NCI-H146 (cell line): ENCODE measurements around the gene PTPRO.
A peak's percentile ranks its signal among the peaks of the same experiment; 100 is the strongest.

ENCODE experiments used
- DNase-seq: peaks from one replicate; lab custom pipeline; 2025; lab: John Stamatoyannopoulos, UW

PTPRO gene

DNA sequence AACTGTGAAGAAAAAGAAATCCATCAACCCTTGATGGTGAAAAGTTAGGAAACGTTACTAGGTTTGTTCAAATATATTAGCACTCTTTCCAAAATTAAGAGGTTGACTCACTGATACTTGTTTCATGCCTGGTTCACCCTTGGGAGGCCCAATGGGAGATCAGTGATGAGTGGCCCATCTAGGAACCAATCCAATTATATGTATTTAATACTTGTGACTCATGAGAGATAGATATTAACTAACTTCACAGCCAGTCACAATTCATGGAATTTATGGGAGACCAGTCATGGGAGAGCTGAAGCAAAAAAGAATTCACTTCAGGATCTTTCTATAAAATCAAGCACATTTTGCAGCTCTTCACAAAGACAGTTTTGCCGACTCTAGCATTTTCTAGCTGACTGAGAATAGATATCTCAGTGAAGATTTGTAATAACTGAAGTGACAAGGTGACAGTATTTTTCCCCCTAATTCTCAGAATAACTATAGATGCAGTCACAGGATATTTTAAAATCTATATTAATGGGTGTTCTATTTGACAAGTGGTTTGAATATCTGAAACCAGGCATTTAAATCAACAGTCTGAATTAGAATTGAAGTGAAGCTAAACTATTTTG, 236.7 kb downstream of the PTPRO start:
- DNase-seq = no peak

DNA sequence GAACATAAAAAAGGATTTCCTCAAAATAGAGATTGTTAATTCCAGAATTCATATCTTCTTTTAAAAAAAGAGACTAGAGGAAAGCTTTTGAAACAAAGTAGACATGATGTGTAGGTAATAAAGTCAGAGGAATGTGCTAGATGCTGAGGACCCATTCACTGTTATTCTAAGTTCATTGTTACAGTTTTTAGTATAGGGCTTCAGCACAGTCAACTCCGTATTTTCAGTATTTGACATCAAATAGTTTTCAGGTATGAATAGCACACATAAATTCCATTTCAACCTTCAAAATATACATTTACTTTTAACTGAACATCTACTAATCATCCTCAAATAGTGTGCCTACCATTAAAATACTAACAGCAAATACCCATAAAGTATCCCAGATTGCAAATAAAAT, 239.1 kb downstream of the PTPRO start:
- DNase-seq = no peak

DNA sequence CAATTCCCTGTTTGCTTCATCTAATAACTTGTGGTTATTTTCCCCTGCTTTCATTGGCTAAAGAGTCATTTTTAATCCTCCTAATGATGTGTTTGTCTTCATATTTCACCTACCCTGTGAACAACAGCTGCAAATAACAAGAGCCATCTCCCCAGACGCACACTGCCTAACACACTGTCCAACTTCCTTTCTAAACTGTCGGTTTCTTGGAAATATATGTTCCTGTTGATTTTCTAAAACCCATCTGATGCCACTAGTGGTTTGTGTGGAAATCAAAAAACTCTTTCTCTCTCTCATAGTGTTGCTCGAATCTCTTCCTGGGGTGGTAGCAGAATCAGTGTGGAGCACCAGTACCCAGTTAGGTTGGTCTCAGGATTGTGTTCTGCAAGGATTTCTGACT, 240.0 kb downstream of the PTPRO start:
- no peak for DNase-seq

DNA sequence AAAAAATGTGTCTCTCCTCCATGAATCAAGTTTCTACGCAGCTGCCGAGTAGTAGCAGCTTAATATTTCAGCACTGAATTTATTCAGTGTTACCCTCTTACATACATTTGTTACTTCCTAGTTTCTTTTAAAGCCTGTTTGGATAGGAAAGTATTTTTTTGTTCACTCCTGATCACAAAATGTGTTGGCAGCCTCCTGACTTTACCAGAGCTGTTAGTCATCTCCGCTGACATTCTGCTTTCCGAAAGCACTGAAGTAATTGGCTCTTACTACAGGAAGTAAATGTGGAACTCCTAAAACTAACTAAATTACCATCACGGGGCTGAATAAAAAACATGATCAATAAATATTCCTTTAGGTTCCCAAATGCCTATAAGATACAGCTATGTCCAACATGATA, 241.4 kb downstream of the PTPRO start:
- DNase-seq = no peak

DNA sequence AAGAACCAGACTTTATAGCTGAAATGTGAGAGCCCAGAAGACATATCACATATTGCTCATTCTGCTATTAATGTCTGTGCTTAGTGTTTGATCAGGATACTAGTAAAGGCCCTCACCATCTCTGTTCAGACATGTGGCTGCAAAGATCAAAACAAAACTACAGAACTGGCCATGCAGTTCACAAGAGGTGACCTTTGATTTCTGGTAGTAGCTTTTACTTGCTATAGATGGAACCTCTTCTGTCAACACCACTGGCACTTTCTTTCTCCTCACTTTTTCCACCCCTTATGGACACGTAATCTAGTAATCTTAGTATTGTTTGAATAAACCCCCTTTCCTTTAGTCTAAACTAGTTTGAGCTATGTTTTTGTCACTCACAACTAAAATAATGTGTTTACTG, 252.0 kb downstream of the PTPRO start:
- DNase-seq = no peak

DNA sequence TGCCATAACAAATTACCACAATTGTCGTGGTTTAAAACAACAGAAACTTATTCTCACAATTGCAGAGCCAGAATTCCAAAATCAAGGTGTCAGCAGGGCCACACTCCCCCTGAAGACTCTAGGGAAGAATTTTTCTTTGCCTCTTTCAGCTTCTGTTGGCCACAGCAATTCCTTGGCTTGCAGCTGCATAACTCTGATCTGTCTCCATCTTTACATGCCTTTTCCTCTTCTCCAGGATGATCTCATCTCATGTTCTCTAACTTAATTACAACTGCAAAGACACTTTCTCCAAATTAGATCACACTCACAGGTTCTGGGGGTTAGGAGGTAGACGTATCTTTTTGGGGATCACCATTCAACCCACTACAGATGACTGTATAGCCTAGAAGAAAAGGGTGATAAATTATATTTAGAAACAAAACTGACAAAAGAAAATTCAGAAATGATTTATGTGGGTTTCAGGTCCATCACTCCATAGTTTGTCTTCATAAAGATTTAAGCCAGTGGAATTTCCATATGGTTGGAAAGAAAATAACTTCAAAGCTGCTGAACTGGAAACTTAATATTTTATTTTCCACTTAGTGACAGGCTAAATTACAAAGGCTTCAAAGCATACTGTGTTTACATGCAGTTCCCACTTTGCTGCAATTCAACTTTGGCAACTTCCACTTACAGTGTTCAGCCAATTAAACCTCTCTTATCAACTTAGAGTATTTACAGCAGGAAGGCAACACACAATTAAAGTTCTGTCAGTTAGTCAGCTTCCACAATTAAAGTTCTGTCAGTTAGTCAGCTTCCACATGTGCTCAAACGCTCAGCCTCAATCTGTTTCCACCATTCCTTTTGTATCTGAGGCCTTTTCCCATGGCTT, 253.6 kb downstream of the PTPRO start:
- DNase-seq = no peak

DNA sequence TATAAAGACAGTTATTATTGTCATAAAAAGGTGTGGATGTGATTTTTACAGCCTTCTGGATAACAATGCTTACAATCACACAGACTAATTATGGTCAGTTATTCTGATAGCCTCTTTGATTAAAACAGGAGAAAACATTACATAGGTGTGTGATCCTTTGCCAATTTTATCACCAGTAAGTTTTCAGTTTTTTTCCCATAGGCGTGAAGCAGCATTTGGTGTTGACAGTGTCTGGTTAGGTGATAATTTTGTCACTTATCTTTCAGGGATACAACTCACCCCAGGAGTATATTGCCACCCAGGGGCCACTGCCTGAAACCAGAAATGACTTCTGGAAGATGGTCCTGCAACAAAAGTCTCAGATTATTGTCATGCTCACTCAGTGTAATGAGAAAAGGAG, 258.1 kb downstream of the PTPRO start:
- peak; percentile 43 for DNase-seq

DNA sequence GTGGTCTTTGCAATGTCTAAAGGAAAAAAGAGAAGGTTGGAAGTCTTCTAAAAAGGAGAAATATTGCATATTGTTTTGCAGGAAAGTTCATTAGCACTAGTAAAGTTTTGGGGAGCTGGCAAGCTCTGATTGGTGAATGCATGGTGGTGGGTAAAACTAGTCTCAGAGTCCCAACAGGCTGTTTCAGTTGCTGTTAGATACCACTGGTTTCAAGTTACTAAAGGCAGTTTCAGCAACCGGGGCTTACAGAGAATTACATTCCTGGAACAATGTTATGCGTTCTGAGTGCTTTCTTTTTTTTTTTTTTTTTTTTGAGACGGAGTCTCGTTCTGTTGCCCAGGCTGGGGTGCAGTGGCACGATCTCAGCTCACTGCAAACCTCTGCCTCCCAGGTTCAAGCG, 258.7 kb downstream of the PTPRO start:
- DNase-seq = no peak

DNA sequence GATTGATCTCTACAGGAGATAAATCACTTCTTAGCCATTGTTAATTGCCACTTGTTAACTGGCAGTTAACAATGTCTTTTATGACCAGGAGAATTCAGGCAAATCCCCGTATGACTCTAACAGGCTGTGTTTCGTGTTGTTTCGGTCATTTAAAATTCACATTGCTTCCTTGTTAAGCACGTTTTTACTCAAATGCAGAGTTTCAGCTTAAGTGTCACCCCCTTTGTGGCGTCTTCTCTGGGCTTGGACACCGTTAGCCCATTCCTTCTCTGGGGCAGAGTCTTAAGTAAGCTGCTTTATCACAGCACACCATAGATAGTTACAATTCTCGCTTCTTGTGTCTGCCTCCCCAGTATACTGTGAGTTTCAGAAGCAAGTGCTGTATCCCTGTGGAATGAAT, 261.5 kb downstream of the PTPRO start:
- no peak for DNase-seq

DNA sequence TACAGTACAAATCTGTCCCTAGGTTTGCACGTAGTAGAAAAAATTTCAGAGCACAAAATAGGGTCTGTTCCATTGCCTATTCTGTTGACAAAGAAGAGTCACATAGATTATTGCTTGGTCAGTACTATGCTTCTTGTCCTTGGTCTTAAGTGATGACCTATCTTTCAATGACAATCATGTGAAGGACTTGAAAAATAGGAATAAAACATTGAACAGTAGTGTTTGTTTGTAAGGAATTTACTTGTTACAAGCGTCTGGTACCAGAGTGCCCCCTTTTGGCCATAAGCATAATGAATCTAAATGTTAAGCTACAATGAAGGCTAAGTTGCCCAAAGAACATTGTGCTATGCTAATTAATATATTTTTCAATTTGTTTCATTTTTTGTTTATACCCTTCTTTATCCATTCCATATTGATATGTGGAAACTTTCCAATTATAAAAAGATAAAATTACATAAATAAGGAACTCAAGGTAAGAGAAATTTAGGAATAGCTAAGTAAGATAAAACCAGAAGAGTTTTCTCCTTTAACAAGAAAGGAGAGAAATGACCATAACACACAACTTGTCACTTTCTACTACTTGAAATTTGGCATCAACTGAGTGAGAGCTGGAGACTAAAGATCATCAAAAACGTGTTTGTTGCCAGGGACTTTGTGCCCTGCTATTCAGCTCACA, 262.2 kb downstream of the PTPRO start:
- peak; percentile 33 for DNase-seq

DNA sequence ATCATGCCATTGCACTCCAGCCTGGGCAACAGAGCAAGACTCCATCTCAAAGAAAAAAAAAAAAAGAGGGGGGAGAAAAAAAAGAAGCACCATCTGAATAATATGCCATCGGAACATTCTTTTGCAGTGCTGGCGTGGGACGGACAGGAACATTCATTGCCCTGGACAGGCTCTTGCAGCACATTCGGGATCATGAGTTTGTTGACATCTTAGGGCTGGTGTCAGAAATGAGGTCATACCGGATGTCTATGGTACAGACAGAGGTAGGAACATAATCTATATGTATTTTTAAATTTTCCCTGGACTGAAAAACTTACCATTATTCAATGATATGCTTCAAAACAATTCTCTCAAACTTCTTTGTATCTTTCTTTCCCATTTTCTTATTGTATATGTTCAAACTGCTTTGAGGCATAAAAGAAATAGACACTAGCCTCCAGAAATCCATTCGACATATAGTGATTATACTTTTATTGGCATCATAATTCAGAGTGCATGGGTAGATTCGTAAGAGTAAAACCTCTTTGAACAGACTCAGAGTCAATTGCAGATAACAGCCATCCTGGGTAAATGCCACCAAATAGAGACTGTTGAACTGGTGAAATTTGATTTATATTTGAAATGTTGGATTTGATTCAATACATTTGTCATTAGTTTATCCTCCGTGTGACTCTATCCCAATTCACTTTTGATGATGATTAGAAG, 267.2 kb downstream of the PTPRO start:
- no peak for DNase-seq

DNA sequence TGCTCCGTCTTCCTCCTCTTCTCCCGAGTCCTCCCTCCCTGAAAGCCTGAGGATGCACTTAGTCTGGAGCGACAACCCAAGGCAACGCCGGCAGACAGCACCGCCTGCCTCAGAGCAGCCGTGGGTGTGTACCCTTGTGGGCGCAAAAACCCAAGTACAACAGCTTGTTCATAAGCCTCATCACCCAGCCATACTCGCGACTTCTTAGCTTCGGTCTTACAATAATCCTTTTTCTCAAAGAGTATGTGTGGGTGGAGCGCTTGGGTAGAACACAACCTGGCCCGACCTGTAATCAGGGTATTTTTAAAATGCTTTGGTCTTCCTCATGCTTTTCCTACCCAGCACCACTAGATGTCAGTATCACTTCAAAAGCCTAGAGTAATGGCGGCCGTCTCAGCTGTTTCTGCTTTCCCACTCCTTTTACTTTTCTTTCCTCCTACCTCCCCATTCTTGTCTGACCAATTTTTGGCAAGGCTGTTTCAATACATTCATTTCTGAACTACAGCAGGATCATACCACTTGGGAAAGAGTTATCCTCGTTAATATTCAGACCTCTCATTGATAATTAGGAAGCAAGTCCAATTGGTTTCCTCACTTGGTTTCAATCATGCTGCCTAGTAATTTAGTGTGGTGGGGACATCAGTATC, 268.0 kb downstream of the PTPRO start:
- peak; percentile 68 for DNase-seq

DNA sequence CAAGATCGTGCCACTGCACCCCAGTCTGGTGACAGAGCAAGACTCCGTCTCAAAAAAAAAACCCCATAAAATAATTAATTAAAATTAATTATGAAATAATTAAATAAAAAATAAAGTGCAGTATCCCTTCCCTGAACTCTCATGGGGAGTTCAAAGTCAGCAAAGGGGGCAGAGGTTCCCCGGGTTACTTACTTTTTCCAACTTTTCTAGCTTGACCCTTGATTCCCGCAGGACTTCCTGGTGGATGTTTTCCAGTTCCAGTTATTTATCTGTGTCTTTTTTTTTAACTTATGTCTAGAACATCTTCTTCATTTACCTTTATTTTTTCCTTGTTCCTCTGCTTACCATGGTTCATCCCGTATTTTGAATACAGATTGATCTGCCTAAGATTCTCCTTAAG, 269.5 kb downstream of the PTPRO start:
- DNase-seq = no peak

DNA sequence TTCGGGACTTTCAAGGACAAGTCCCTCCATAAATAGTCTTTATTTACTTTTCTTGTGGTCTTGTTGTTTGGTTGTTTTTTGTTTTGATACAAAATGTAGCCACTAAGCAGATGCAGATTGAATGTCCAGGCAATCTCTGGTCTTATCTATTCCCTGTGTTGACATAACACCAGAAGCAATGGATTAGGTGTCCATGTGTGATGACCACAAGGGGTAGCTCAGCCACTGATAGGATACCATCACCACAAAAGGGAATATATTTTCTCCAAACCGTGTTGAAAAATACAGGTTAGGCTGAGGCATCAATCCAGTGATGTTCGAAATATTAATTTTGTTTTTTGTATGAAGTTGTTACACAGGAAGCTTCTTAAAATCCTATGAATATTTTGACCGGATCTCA, 270.6 kb downstream of the PTPRO start:
- peak; percentile 77 for DNase-seq

DNA sequence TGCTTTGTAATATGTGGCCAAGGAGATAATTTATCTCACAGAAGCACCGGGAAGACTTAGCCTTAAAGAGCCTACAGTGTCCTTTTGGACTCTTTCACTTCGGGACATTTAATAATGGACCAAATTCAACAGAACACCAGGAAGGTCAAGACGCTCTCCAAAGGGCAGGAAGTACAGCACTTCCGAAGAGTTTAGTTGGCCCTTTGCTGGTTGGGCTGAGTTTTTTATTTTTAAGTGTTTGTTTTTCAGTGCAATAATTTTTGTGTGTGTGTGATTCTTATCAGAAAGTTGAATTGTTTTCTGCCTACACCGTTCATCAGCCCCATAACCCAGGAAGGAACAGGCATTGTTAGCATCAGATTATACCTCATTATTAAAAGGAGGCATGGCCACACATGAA, 273.9 kb downstream of the PTPRO start:
- DNase-seq = no peak

DNA sequence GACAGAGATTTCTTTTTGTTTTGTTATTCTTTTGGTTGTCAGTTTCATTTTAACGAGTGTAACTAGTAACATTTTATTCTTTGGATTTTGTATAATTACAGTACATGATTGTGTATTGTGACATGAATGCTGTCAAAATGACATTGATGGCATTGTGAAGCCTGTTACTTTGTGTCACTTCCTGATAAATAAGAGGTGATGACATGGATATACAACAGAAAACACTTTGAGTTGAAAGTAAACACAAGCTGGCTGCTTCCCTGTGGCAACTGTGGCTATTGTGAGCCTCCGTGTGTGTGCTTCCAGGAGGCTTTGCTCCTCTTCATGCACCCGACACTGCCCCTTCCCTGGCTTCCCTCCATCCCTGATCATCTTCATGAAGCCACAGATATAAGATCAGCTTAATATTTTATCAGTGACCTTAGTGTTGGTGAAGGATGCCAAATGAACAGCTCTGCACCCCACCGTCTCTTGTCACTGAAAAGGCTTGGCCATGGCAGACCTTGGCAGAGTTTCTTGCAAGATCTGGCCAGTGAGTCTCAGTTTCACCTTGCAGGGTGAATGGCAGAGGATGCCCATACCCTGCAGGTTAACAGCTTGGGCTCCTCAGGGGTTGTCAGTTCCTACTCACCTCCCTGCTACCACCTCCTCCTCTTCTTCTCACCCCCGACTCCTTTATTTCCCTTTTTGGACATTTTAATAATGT, 275.0 kb downstream of the PTPRO start:
- no peak for DNase-seq

DNA sequence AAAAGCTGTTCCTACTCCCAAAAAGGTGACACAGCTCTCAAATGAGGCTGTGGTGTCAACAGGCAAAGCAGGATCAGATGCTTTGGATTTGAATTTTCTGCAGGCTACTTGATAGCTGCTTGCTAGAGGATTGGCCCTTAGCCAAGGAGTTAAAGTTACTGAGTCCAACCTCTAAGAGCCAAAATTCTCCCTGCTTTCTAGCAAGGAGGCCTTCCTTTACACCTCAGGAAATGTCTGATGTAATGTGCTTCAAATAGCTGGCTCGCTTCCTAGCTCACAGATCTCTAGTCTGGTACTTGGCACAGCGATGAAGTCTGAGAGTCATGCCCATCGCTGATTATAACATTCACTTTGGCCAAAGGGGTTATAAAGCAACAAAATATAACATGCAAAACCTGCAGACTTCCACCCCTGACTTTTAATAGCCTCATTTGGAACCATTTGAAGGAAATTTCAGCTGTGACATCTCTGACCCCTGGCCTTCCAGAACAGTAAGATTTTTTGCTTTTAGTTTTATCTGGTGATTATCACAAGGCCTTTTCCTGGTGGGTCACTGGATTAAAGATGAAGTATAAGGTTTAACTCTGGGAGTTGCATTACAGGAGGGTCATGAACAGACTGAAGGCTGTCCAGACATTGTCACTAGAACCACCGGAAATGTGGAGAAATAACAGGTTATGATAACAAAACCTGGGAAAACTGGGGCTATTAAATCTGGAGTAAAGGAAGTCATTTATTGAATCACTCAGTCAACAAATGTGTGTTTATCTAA, 277.1 kb downstream of the PTPRO start:
- DNase-seq = peak; percentile 11

DNA sequence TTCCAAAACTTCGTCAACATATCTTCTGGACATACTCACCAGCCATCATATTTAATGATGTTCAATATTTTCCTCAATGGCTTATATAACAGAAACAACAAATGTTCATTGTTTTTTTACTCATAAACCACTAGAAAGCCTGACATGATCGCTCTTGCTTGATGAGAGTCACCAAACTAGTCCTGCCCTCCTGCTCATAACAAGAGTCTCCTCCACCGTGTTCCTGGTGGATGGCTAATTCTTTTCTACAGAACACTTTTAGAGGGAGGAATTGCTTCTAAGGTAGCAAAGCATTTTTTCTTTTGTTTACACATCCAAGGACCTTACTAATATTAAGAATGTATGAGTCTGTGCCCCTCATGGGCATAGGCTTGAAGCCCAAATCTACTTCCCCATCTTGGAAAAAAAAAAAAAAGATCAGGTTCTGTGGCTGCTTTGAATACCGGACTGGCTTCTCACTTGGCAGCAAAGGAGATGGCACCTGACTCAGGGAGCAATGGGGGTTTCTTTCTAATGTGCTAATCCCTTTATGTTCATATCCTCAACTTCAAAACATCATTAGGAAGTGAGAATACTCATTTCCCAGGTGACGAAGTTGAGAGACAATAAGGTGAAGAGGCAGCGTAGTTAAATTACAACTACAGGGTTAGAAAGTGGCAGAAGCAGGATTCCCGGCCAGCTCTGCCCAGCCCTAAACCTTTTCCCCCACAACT, 278.1 kb downstream of the PTPRO start:
- no peak for DNase-seq

DNA sequence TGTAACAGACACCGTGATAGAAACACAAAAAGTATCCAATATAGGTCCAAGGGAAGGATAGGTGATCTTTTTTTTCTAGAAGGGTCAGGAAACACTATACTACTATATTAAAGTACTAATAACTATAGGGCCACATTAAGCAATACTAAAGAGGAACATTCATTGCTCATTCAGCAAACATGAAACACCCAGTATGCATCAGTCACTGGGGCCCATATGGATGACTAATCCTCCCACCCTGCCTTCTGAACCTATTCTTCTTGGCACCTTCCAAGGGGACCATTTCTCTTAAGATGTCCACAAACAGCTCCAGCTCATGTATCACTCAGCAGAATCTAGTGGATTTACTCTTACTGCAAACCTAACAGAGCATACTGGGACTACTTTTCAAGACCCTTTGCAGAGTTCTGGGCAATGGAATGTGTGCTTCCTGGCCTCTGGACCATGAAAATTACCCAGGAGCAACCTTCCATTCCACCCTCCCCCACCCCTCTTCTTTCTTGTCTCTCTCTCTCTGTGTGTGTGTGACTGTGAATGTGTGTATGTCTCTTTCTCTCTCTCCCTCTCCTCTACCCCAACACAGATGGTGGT, 279.0 kb downstream of the PTPRO start:
- no peak for DNase-seq
